Activated CD8-positive, alpha-beta memory T cell treated with anti-CD3 and anti-CD28 coated beads for 36 hours (primary cell): Measurements from ENCODE around the gene COLQ. TPM values are rescaled to one million over a fixed set of nuclear protein-coding genes. Genes with fewer than 3 reads are reported as not detected.

Experiments
- CTCF ChIA-PET: fragments of 350-600 bp; sonication (Branson Sonifier 250); formaldehyde crosslinking; loops from one replicate; lab custom pipeline; 2021; ENCODE audit warnings: antibody characterized with exemption; lab: Charles Lee
- POLR2A ChIA-PET: fragments of 350-600 bp; sonication (Branson Sonifier 250); formaldehyde crosslinking; loops from one replicate; lab custom pipeline; 2021; ENCODE audit warnings: antibody characterized with exemption; lab: Charles Lee
- total RNA-seq, 2 experiments: library from RNA; stranded (reverse); gene quantifications; one replicate each; pipeline ENCODE4 v1.2.3, GENCODE V29; 2021

The COLQ gene
- total RNA-seq, 2 experiments from 2014 or later: 0.63 to 0.84 TPM

- ChIA-PET CTCF (interaction anchor here (0.9 to 2.2 kb wide), 14 partner anchors 20 to 286 kb away, joined by 3 to 13 read pairs (median 4); no protein-coding TSS in a partner anchor), POLR2A (interaction anchor here (1.0 kb wide), 1 partner anchor 200 kb away, joined by 3 read pairs; the partner anchor contains the start of gene CAPN7)
Observed at GRCh38 chr3:15405448-15406050, 116.0 kb downstream of the COLQ start.

GRCh38 chr3:15404767-15405166 is 116.7 kb downstream of the COLQ start:
- ChIA-PET CTCF (interaction anchor here (0.9 to 2.2 kb wide), 14 partner anchors 21 to 286 kb away, joined by 3 to 13 read pairs (median 4); no protein-coding TSS in a partner anchor), POLR2A (interaction anchor here (1.0 kb wide), 1 partner anchor 199 kb away, joined by 3 read pairs; the partner anchor contains the start of gene CAPN7)

- POLR2A ChIA-PET: interaction anchor here (0.6 kb wide), 1 partner anchor 27 kb away, joined by 3 read pairs; no protein-coding TSS in a partner anchor
- CTCF ChIA-PET: interaction anchor here (0.6 to 2.2 kb wide), 5 partner anchors 22 to 204 kb away, joined by 3 to 8 read pairs (median 4); no protein-coding TSS in a partner anchor
Observed at GRCh38 chr3:15403965-15404364, 117.5 kb downstream of the COLQ start.

- ChIA-PET POLR2A (no interaction called here), CTCF (interaction anchor here (1.5 to 1.9 kb wide), 3 partner anchors 135 to 201 kb away, joined by 4 to 7 read pairs (median 4); no protein-coding TSS in a partner anchor)
Observed at GRCh38 chr3:15403495-15403894, 118.0 kb downstream of the COLQ start.

GRCh38 chr3:15401936-15402335 is 119.6 kb downstream of the COLQ start:
- ChIA-PET POLR2A (no interaction called here), CTCF (interaction anchor here (1.7 kb wide), 1 partner anchor 135 kb away, joined by 4 read pairs; no protein-coding TSS in a partner anchor)

Other genes starting within 250 kb of the COLQ start
- 1 to 10 TPM; 8.5 to 8.6 TPM for gene SH3BP5, start 189.1 kb downstream of the COLQ start, total RNA-seq
- 10 to 100 TPM; 22.2 to 23.3 TPM for gene METTL6, start 94.2 kb downstream of the COLQ start, total RNA-seq
- 10 to 100 TPM; 23.1 to 23.9 TPM for gene EAF1, start 94.1 kb downstream of the COLQ start, total RNA-seq
- gene HACL1, start 79.9 kb upstream of the COLQ start, total RNA-seq: 10 to 100 TPM; 30.7 to 35.6 TPM
- 1 to 10 TPM; 3.6 to 4.3 TPM for gene BTD, start 80.0 kb upstream of the COLQ start, total RNA-seq